DOHH2 (cell line): ENCODE measurements around the gene ZNF444.

Experiments used
- EZH2phosphoT487 ChIP-seq: fragments of 200-600 bp; sonication (generic); IDR thresholded peaks from 2 replicates; pipeline ENCODE4 v1.6.1; 2017; ENCODE audit warnings: borderline replicate concordance, mild to moderate bottlenecking, antibody characterized with exemption, low read length, moderate library complexity, mixed read lengths
- TF ChIP-seq, protein P1 (sequence below): fragments of 200-600 bp; sonication (generic); IDR thresholded peaks from one replicate; pipeline ENCODE4 v1.5.1; 2014; ENCODE audit warnings: antibody characterized with exemption, mild to moderate bottlenecking, low read depth, low read length; ENCODE audit not compliant: poor library complexity, severe bottlenecking

DNA sequence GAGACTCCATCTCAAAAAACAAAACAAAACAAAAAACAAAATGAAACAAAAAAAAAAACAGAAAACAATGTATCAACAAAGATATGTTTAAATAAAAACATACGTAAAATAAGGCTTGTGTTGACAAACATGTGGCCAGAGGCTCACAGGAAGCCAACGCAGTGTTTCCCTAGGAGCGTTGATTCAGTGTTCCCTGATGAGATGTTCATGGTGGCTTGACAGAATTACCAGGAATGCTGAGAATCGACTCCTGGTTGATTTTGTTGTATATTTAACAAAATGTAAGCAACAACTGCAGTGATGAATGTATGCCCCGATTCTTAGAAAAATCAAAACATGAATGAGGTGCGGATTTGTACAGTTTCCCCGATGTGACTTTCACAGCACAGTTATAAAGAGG is 11.1 kb upstream of the ZNF444 start:
- TF ChIP-seq, protein P1, sequence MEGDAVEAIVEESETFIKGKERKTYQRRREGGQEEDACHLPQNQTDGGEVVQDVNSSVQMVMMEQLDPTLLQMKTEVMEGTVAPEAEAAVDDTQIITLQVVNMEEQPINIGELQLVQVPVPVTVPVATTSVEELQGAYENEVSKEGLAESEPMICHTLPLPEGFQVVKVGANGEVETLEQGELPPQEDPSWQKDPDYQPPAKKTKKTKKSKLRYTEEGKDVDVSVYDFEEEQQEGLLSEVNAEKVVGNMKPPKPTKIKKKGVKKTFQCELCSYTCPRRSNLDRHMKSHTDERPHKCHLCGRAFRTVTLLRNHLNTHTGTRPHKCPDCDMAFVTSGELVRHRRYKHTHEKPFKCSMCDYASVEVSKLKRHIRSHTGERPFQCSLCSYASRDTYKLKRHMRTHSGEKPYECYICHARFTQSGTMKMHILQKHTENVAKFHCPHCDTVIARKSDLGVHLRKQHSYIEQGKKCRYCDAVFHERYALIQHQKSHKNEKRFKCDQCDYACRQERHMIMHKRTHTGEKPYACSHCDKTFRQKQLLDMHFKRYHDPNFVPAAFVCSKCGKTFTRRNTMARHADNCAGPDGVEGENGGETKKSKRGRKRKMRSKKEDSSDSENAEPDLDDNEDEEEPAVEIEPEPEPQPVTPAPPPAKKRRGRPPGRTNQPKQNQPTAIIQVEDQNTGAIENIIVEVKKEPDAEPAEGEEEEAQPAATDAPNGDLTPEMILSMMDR, result no peak
- TF ChIP-seq EZH2phosphoT487, result no peak
